Measurements from ENCODE around the gene NRAP. TPM values are rescaled to one million over a fixed set of nuclear protein-coding genes. Genes with fewer than 3 reads are reported as not detected.

NRAP gene
- total and polyA plus RNA-seq, 2 of the 4 experiments (the other 2 are of a cell fraction) = not detected

DNA sequence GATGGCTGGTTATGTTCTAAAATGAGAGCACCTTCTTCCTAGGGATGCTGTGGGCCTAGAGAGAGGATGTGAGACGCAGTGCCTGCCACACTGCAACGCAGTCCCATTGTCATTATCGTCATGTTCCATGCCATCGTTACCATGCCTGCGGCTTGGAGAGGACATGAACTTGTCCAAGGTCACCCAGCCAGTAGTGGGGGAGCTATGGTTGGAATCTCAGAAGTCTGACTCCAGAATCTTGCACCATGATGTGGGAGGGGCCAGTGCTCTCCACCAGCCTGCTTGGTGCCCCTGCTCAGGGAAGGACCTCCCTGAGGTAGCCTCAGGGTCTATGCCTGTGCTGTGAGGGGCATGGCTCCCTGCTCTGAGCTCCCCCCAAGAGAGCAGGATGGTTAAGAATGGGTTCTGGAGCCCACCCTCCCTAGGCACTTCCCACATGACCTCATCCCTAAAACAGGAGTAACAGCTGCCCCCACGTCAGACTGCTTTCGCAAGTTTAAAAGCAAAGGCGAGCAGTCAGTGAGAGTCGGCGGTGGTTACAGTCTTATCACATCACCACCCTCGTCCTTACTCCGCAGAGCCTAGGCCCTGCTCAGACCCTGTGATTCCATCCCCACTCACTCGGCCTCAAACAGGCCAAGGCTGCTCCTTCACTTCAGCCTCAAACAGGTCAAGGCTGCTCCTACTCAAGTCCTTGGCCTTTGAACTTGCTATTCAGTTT lies 60.6 kb downstream of the NRAP start:
- H3K4me1 ChIP-seq (ENCODE audit: control insufficient read depth, insufficient read depth, low read length) = no peaks in the 10 kb centered on the region
- ATAC-seq (ENCODE audit: low read depth) (no peak), DNase-seq (no peak)
- no peak overlapping the region for H3K9ac ChIP-seq (ENCODE audit: low read depth, low read length)
- no peak overlapping the region for H3K14ac ChIP-seq (replicated peaks; ENCODE audit: low read depth, low read length)
- H2BK20ac ChIP-seq (ENCODE audit: low read depth, low read length) = no peak overlapping the region
- H3K4me2 ChIP-seq (ENCODE audit: low read depth, low read length) = no peak overlapping the region
- BruUV-seq (replicated peaks) = no TSS peak
- H3K27me3 ChIP-seq (ENCODE audit: control insufficient read depth, insufficient read depth, low read length) = no peaks in the 10 kb centered on the region; the same call in 1 of the 2 replicates
- 71% methylated on average over 8 of the region's 13 CpGs; no CpG with 5 or more reads in 1 of the 2 experiments for WGBS, 2 experiments (ENCODE audit: extremely low coverage in 2 of 2, insufficient read length in 1 of 2)
- H3K4me3 ChIP-seq (ENCODE audit: insufficient read depth, low read depth, low read length) = no peak overlapping the region
- H2AK9ac ChIP-seq (replicated peaks; ENCODE audit: low read depth, low read length, poor library complexity) = no peak overlapping the region
- H3K18ac ChIP-seq (ENCODE audit: low read depth, low read length) = no peak overlapping the region
- H4K8ac ChIP-seq (ENCODE audit: low read depth in 2 of 2, low read length in 2 of 2) = no peak overlapping the region
- no peak overlapping the region for H3K56ac ChIP-seq (ENCODE audit: extremely low read depth, insufficient read depth, low read length)
- H3K9me1 ChIP-seq (ENCODE audit: insufficient read depth, low read length) = no peaks in the 10 kb centered on the region
- no peak for TF ChIP-seq MXI1 (IDR thresholded peaks at IDR 0.05; ENCODE audit: borderline replicate concordance, low read depth, low read length)
- no peak for TF ChIP-seq FOS (IDR thresholded peaks at IDR 0.05; ENCODE audit: low read depth, low read length)
- TF ChIP-seq RFX5 (IDR thresholded peaks at IDR 0.05; ENCODE audit: low read depth, low read length) = no peak
- TF ChIP-seq MAFK (IDR thresholded peaks at IDR 0.05; ENCODE audit: low read depth, low read length) = no peak
- TF ChIP-seq, protein P1, sequence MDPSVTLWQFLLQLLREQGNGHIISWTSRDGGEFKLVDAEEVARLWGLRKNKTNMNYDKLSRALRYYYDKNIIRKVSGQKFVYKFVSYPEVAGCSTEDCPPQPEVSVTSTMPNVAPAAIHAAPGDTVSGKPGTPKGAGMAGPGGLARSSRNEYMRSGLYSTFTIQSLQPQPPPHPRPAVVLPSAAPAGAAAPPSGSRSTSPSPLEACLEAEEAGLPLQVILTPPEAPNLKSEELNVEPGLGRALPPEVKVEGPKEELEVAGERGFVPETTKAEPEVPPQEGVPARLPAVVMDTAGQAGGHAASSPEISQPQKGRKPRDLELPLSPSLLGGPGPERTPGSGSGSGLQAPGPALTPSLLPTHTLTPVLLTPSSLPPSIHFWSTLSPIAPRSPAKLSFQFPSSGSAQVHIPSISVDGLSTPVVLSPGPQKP (IDR thresholded peaks at IDR 0.05; ENCODE audit: borderline replicate concordance, low read depth, low read length) = no peak
- no peak for TF ChIP-seq RAD21 (IDR thresholded peaks at IDR 0.05; ENCODE audit: low read length)
- no peak for TF ChIP-seq MAZ (IDR thresholded peaks at IDR 0.05; ENCODE audit: borderline replicate concordance, low read depth, low read length)
- no peak for TF ChIP-seq SMC3 (IDR thresholded peaks at IDR 0.05; ENCODE audit: low read depth, low read length)
- intact Hi-C loops (cut with micrococcal nuclease) (no loop called here), dilution Hi-C loops (cut with HindIII; ENCODE audit: low sequenced_read_pairs, unreplicated experiment) (no loop called here), in situ Hi-C loops (cut with MboI; ENCODE audit: low sequenced_read_pairs) (no loop called here)
- no peak overlapping the region for H2BK5ac ChIP-seq (ENCODE audit: low read depth, low read length, poor library complexity, severe bottlenecking)
- no peak overlapping the region for H3K4ac ChIP-seq (ENCODE audit: low read depth, low read length)
- POLR2A ChIA-PET (ENCODE audit: unreplicated experiment) = no interaction called here
- H2BK15ac ChIP-seq (ENCODE audit: low read depth, low read length) = no peak overlapping the region
- CTCF ChIA-PET = no interaction called here
- no peaks in the 10 kb centered on the region for H3K36me3 ChIP-seq (ENCODE audit: control insufficient read depth, insufficient read depth, low read length)
- no peaks in the 10 kb centered on the region for H3K79me1 ChIP-seq (ENCODE audit: low read depth in 1 of 2, low read length in 2 of 2)
- H4K20me1 ChIP-seq (ENCODE audit: insufficient read depth, low read length) = no peaks in the 10 kb centered on the region
- no peak overlapping the region for H2AFZ ChIP-seq (replicated peaks; ENCODE audit: low read length, poor library complexity)
- H3K23ac ChIP-seq (ENCODE audit: low read depth, low read length) = no peak overlapping the region
- H2BK120ac ChIP-seq (ENCODE audit: low read depth, low read length) = no peak overlapping the region
- H4K5ac ChIP-seq (ENCODE audit: low read depth, low read length) = no peak overlapping the region
- no peak overlapping the region for H2AK5ac ChIP-seq (ENCODE audit: low read depth, low read length)
- no peak overlapping the region for H3K27ac ChIP-seq (ENCODE audit: insufficient read depth, low read length)
- no peaks in the 10 kb centered on the region for H3K9me3 ChIP-seq (ENCODE audit: control insufficient read depth, insufficient read depth, low read length)
- H4K91ac ChIP-seq (ENCODE audit: insufficient read depth, low read depth, low read length) = no peak overlapping the region
